MM.1S (cell line): ENCODE results near the gene MED13L.

Experiments used
- EZH2 ChIP-seq: fragments of 300-600 bp; sonication (generic); optimal IDR thresholded peaks from 2 replicates; pipeline ENCODE3; 2017; ENCODE audit warnings: low read depth, mild to moderate bottlenecking, antibody characterized with exemption, low read length, mixed read lengths
- TF ChIP-seq, protein P1 (sequence below): fragments of 300-600 bp; sonication (generic); IDR thresholded peaks from 2 replicates; pipeline ENCODE4 v1.5.1; 2016; ENCODE audit warnings: antibody characterized with exemption, low read length, mixed read lengths

DNA sequence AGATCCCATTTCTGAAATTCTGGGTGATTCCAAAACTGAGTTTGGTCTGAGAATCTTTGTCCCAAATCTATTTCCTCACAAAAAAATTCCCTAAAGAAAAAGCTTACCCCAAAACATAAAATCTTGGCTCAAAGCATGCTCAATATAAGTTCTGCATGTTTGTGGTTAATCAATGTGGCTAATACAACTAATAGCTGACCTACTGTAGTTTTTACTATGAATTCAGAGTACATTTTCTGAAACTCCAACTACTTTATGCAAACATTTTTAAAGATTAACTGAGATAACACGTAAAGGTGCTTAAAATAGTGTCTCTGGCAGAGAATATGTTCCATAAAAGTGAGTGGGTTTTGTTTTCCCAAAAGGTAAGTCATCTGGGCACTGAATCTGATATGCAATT, 133.1 kb downstream of the MED13L start:
- TF ChIP-seq, protein P1, sequence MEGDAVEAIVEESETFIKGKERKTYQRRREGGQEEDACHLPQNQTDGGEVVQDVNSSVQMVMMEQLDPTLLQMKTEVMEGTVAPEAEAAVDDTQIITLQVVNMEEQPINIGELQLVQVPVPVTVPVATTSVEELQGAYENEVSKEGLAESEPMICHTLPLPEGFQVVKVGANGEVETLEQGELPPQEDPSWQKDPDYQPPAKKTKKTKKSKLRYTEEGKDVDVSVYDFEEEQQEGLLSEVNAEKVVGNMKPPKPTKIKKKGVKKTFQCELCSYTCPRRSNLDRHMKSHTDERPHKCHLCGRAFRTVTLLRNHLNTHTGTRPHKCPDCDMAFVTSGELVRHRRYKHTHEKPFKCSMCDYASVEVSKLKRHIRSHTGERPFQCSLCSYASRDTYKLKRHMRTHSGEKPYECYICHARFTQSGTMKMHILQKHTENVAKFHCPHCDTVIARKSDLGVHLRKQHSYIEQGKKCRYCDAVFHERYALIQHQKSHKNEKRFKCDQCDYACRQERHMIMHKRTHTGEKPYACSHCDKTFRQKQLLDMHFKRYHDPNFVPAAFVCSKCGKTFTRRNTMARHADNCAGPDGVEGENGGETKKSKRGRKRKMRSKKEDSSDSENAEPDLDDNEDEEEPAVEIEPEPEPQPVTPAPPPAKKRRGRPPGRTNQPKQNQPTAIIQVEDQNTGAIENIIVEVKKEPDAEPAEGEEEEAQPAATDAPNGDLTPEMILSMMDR, result no peak
- no peak for TF ChIP-seq EZH2
